Tibial nerve (tissue), 3 donors: ENCODE data around the gene CLEC16A.

Experiments
- POLR2A ChIP-seq, 2 donors: fragments of 450-650 bp; IDR thresholded peaks; one replicate each; pipeline ENCODE4 v1.6.1; 2017; ENCODE audit warnings: antibody characterized with exemption in 2 of 2, mild to moderate bottlenecking in 2 of 2, moderate library complexity in 2 of 2
- TF ChIP-seq, protein P1 (sequence below), 5 experiments: fragments of 200-600 bp in 3 of 5; fragments of 450-650 bp in 2 of 5; sonication (generic) in 3 of 5; IDR thresholded peaks; one replicate each; pipeline ENCODE4 v1.5.1; 2016 to 2019; ENCODE audit warnings: antibody characterized with exemption in 5 of 5, mild to moderate bottlenecking in 3 of 5, moderate library complexity in 2 of 5

DNA sequence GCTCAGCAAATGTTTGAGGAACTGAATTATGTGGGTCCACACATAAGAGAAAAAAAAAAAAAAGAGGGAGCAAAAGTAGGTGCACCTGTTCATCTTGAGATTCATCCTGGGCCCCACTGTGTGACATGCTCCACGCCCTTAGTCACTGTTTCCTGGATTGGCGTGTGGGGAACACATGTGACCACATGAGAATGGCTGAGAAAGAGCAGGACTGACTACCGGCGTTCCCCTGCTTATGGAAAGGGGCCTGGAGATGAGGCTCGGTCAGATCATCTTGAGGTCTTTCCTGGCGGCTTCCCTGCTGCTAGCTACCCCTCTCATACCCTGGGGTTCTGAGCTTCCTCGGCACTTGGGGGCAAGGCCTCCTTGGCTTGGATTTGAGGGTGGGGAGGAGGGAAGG lies 6.0 kb upstream of the CLEC16A start:
- TF ChIP-seq, protein P1, sequence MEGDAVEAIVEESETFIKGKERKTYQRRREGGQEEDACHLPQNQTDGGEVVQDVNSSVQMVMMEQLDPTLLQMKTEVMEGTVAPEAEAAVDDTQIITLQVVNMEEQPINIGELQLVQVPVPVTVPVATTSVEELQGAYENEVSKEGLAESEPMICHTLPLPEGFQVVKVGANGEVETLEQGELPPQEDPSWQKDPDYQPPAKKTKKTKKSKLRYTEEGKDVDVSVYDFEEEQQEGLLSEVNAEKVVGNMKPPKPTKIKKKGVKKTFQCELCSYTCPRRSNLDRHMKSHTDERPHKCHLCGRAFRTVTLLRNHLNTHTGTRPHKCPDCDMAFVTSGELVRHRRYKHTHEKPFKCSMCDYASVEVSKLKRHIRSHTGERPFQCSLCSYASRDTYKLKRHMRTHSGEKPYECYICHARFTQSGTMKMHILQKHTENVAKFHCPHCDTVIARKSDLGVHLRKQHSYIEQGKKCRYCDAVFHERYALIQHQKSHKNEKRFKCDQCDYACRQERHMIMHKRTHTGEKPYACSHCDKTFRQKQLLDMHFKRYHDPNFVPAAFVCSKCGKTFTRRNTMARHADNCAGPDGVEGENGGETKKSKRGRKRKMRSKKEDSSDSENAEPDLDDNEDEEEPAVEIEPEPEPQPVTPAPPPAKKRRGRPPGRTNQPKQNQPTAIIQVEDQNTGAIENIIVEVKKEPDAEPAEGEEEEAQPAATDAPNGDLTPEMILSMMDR (IDR thresholded peaks at IDR 0.05): no peak
- no peak for TF ChIP-seq POLR2A (IDR thresholded peaks at IDR 0.05)
